AG10803 (cell line): ENCODE data around the gene APOA4.
"Not testable (repeated sequence)": the region's sequence is repeated elsewhere in the genome, so short reads cannot be mapped to it uniquely, and the experiment has no call there.

Experiments
- DNase-seq: peaks from one replicate; pipeline ENCODE4 v3.0.0; 2010; ENCODE audit warnings: low read depth
- H3K4me3 ChIP-seq: 2 replicates; pipeline ENCODE4 v1.5.1; 2011; ENCODE audit warnings: mild to moderate bottlenecking, low read length, control low read depth
- CTCF ChIP-seq: conservative IDR thresholded peaks from 2 replicates; pipeline ENCODE4 v1.5.1; 2011; ENCODE audit warnings: mild to moderate bottlenecking, low read length, control low read depth, inconsistent platforms

Gene APOA4

GRCh38 chr11:116804001-116804400, 19.1 kb downstream of the APOA4 start:
- H3K4me3 ChIP-seq: no peak overlapping the region
- TF ChIP-seq CTCF: no peak
- DNase-seq: no peak

- H3K4me3 ChIP-seq, DNase-seq: not testable (repeated sequence)
These were observed 21.4 kb downstream of the APOA4 start for GRCh38 chr11:116801662-116802061.

- no peak for DNase-seq
- TF ChIP-seq CTCF: no peak
These were observed 22.5 kb downstream of the APOA4 start for GRCh38 chr11:116800610-116801009.

GRCh38 chr11:116798368-116798767, 24.7 kb downstream of the APOA4 start:
- no peak for TF ChIP-seq CTCF
- no peak for DNase-seq
- no peak overlapping the region for H3K4me3 ChIP-seq

More at GRCh38 chr11:116800610-116801009, 22.5 kb downstream of the APOA4 start:
- no peak overlapping the region for H3K4me3 ChIP-seq

GRCh38 chr11:116797816-116798215, 25.3 kb downstream of the APOA4 start:
- DNase-seq: no peak
- TF ChIP-seq CTCF: no peak
- no peak overlapping the region for H3K4me3 ChIP-seq

- TF ChIP-seq CTCF: no peak
- H3K4me3 ChIP-seq: no peak overlapping the region
- DNase-seq: no peak
These were observed 26.6 kb downstream of the APOA4 start for GRCh38 chr11:116796548-116796947.

- H3K4me3 ChIP-seq: no peak overlapping the region
- DNase-seq: peak; percentile 17
- no peak for TF ChIP-seq CTCF
These were observed 28.3 kb downstream of the APOA4 start for GRCh38 chr11:116794851-116795250.

- DNase-seq: no peak
- TF ChIP-seq CTCF: no peak
- H3K4me3 ChIP-seq: no peak overlapping the region
These were observed 29.4 kb downstream of the APOA4 start for GRCh38 chr11:116793772-116794097.
